GM18519 (cell line): ENCODE measurements around the gene OR10A2.
"Not testable (repeated sequence)": the region's sequence is repeated elsewhere in the genome, so short reads cannot be mapped to it uniquely, and the experiment has no call there.

Source experiments
- ATAC-seq: cut with Tn5 transposase; IDR thresholded peaks from one replicate; pipeline ENCODE4 v1.9.1; 2021; ENCODE audit warnings: mild to moderate bottlenecking, moderate library complexity; ENCODE audit not compliant: unreplicated experiment, low FRiP score

The OR10A2 gene

DNA sequence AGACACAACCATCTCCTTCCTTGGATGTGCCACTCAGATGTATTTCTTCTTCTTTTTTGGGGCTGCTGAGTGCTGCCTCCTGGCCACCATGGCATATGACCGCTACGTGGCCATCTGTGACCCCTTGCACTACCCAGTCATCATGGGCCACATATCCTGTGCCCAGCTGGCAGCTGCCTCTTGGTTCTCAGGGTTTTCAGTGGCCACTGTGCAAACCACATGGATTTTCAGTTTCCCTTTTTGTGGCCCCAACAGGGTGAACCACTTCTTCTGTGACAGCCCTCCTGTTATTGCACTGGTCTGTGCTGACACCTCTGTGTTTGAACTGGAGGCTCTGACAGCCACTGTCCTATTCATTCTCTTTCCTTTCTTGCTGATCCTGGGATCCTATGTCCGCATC, 14.1 kb downstream of the OR10A2 start:
- ATAC-seq, result no peak

DNA sequence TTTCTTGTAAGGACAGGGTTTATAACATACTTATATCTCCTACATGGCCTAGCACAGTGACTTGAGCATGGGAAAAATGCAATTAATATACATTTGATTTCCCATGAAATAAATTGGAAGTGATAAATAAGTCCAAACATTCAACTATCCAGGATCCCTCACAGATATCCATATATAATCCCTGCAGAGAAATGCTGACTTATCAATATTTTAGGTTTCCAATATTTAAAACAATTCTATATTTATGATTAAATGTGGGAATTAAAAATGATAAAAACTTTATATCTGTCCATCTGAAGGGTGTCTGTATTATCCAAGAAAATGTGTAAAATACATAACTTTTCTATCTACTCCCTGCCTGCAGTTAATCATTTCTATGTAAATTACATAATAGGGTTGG, 19.9 kb downstream of the OR10A2 start:
- ATAC-seq, result no peak

DNA sequence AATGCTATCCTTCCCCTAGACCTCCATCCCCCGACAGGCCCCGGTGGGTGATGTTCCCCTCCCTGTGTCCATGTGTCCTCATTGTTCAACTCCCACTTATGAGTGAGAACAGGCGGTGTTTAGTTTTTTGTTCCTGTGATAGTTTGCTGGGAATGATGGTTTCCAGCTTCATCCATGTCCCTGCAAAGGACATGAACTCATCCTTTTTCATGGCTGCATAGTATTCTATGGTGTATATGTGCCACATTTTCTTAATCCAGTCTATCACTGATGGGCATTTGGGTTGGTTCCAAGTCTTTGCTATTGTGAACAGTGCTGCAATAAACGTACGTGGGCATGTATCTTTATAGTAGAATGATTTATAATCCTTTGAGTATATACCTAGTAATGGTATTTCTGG, 24.9 kb downstream of the OR10A2 start:
- ATAC-seq, result not testable (repeated sequence)

DNA sequence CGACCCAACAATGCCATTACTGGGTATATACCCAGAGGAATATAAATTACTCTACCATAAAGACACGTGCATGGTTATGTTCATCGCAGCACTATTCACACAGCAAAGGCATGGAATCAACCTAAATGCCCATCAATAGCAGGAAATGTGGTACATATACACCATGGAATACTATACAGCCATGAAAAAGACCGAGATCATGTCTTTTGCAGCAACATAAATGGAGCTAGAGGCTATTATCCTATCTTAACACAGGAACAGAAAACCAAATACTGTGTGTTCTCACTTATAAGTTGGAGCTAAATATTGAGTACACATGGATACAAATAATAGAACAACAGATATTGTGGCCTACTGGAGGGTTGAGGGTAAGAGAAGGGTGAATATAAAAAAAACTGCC, 26.0 kb downstream of the OR10A2 start:
- no peak for ATAC-seq

DNA sequence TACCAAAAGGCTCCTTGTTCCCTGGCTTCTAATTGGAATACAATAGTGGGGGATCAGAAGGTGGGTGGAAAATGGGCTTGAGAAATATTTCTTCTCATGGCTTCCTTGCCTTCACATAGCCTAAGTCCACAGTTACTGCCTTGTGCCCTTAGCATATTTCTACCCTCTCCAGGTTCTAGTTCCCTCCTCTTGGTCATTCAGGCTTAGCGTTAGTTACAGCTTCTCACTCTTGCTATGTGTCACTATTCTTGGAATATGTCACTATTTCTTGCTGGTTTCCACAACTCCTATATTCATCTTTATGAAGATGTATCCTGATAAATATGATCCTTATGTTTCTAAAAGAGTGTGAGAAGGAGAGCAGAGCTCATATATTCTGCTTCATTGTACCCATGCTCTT, 27.0 kb downstream of the OR10A2 start:
- ATAC-seq, result peak; percentile 53

DNA sequence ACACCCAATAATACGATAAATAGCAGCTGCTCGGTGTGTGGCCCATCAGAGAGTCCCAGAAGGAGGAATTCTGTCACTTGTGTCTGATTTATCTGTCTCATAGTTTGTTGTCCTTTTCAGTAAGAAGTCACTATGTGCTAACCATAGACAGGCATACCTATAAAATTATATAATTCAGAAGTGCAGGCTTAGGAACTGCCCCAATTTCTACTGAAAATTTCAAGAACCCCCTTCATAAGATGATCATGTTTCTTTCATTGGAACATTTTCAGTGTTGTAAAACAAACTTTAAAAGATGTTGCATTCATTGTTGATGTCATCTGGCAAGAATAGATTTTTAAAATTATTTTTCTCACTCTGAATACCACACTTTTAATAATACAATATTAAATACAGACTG, 29.5 kb downstream of the OR10A2 start, which contains the start of gene OR2D2:
Gene OR2D2 (minus strand): TSS at position 101 of the 400 bp plus-strand sequence. CDS start 0 bp downstream, at position 101.
- no peak for ATAC-seq

DNA sequence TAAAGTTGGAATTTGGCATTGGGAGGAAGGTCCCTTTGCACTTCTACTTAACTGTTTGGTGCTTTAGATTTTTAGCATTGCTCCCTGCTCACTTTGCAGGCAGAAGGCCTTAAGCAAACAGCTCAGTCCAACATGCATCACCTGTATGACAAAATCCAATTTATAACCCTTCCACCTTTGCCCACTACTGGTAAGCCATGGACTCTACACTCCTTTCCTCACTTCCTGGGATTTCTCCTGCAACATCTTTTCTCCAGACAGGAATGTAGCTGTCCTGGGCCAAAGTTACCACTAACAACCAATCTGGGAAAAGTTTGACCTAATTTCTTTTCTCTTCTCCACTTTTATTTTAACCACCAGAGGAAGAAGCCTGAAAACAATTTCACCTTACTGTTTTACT, 31.2 kb downstream of the OR10A2 start:
- no peak for ATAC-seq

DNA sequence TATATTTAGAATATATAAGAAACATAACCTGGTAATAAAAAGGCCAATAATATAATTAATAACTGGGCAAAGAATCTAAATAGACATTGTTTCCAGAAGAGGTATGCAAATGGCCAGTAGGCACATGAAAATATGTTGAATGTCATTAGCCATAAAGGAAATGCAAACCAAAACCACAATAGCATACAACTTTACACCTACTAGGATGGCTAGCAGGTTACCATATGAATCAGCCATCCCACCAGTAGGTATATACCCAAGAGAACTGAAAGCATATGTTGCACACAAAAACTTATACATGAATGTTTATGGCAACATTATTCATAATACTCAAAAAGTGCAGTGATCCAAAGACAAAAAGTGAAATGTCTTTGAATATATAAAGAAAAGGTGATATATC, 32.2 kb downstream of the OR10A2 start:
- peak; percentile 95 for ATAC-seq

DNA sequence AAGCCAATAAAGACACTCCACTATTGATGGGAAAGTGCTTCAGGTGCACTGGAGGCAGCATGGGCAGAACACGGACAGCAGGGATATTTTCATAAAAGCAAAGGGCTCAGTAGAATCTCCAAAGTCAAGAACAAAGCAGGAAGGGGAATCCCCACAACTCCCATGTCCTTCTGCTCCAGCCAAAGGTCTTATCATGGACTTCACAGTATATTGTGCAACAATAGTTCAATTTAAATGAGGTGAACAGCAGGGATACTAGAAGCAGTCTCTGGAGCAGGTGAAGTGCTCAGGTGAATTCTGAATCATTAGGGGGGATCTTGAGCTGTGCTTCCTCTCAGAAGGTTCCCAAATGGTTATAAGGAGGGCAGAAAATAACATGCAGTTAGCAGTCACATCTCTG, 36.1 kb downstream of the OR10A2 start:
- no peak for ATAC-seq

DNA sequence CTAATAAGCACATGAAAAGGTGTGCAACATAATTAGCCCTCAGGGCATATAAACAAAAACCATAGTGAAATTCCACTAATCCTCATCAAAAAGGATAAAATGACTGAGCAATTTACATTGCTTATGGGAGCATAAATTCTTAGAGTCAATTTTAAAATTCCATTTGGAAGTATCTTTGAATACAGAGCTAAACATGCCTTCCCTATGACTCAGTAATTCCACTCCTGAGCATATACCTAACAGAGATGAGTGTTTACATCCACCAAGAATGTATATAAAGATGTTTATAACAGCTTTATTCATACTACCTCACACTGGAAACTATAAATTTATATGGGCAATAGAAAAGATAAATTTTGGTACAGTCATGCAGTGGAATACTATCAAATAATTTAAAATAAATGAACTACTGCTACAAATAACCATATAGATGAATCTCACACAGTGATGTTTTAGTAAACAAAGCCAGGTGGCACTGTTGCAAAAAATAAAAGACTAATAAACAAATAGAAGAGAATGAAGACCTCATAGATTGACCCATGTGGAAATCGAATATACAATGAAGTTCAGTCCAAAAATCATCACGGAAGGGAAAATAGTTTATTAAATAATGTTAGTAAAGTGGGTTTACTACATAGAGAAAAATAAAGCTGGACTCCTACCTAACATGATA, 37.6 kb downstream of the OR10A2 start:
- ATAC-seq, result no peak

DNA sequence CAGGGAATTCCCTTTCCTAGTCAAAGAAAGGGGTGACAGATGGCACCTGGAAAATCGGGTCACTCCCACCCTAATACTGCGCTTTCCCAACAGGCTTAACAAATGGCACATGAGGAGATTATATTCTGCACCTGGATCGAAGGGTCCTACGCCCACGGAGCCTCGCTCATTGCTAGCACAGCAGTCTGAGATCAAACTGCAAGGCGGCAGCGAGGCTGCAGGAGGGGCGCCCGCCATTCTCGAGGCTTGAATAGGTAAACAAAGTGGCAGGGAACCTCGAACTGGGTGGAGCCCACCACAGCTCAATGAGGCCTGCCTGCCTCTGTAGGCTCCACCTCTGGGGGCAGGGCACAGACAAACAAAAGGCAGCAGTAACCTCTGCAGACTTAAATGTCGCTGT, 41.9 kb downstream of the OR10A2 start:
- not testable (repeated sequence) for ATAC-seq

DNA sequence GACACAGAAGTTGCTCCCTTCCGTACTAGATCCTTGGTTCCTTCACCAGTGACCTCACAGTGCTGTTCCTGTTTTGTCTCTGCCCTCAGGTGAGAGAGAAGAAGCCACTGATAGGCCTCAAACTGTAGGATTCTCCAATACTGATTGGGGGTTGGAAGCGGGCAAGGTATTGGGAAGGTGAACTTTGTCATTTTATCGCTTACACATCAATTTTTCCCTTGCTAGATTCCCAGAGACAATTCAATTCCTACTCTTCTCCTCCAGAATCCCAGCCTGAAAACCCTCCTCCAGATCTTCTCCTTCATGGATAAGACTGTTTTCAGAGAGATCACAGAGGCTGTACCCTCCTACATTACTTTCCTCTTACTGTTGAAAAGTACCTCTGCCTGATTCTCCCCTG, 48.5 kb downstream of the OR10A2 start:
- no peak for ATAC-seq

DNA sequence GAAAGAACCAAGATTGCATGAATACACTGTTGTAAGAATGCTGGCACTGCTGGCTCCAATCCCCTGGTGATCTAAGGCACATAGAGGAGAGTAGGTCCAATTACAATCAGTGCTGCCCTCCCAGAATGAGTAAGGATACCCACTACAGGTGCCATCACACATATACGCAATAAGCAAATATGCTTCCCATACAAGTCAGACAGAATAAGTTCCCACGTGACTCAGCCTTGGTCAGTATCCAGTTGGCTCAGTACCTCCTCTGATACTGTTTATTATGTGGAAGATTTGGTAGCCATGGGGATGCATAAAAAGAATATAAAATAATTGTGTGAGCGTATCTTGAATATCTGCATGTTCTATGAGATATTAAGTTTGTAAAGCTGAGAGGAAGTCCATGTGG, 49.1 kb downstream of the OR10A2 start:
- ATAC-seq, result no peak

DNA sequence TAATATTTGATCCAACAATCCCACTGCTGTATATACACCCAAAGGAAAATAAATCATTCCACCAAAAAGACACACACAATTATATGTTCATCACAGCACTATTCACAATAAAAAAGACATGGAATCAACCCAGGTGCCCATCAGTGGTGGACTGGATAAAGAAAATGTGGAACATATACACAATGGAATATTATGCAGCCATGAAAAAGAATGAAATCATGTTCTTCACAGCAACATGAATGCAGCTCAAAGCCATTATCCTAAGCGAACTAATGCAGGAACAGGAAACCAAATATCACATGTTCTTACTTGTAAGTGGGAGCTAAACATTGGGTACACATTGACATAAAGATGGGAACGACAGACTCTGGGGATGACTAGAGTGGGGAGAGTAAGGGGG, 56.8 kb downstream of the OR10A2 start:
- ATAC-seq, result no peak

DNA sequence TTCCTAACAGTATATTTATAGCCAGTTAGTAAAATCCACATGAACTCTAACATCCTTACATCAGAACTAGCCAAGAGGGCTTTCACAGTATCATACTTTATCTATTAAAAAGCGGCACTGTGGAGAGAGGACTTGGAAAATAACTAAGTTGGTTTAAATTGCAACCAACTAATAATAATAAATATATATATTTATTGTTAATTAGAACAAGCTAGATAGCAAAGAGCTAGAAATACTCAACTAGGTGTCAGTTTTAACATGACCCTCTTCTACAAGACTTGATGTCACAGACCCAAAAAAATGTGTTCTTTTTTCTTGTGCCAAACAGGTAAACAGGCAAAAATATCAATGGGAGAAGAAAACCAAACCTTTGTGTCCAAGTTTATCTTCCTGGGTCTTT, 57.8 kb downstream of the OR10A2 start, which contains the start of gene OR2D3:
Gene OR2D3 (plus strand): TSS at position 301 of the 400 bp plus-strand sequence. CDS start 0 bp downstream, at position 301.
- no peak for ATAC-seq
